ENCODE measurements around the gene FLT4.

FLT4 gene

GRCh38 chr5:180640861-180641565 is 8.4 kb downstream of the FLT4 start:
- no peak overlapping the region for H3K4me3 ChIP-seq (ENCODE audit: low read length)
- TF ChIP-seq CTCF (conservative IDR thresholded peaks at IDR 0.05; ENCODE audit: low read length): no peak
- DNase-seq (ENCODE audit: low read depth): no peak

- no peak for TF ChIP-seq CTCF (conservative IDR thresholded peaks at IDR 0.05; ENCODE audit: low read length)
- no peak for DNase-seq (ENCODE audit: low read depth)
- no peak overlapping the region for H3K4me3 ChIP-seq (ENCODE audit: low read length)
These were observed 8.9 kb downstream of the FLT4 start for GRCh38 chr5:180640611-180640860.

GRCh38 chr5:180639741-180640610 is 9.4 kb downstream of the FLT4 start:
- no peak for DNase-seq (ENCODE audit: low read depth)
- H3K4me3 ChIP-seq (ENCODE audit: low read length): no peak overlapping the region
- no peak for TF ChIP-seq CTCF (conservative IDR thresholded peaks at IDR 0.05; ENCODE audit: low read length)

- TF ChIP-seq CTCF (conservative IDR thresholded peaks at IDR 0.05; ENCODE audit: low read length): no peak
- DNase-seq (ENCODE audit: low read depth): no peak
- no peak overlapping the region for H3K4me3 ChIP-seq (ENCODE audit: low read length)
These were observed 10.1 kb downstream of the FLT4 start for GRCh38 chr5:180639287-180639686.

- DNase-seq (ENCODE audit: low read depth): no peak
- H3K4me3 ChIP-seq (ENCODE audit: low read length): no peak overlapping the region
- no peak for TF ChIP-seq CTCF (conservative IDR thresholded peaks at IDR 0.05; ENCODE audit: low read length)
These were observed 11.3 kb downstream of the FLT4 start for GRCh38 chr5:180637962-180638680.

GRCh38 chr5:180636403-180637075 is 12.9 kb downstream of the FLT4 start:
- DNase-seq (ENCODE audit: low read depth): no peak
- TF ChIP-seq CTCF (conservative IDR thresholded peaks at IDR 0.05; ENCODE audit: low read length): no peak
- H3K4me3 ChIP-seq (ENCODE audit: low read length): no peak overlapping the region

All from AG10803 (cell line).